ENCODE data around the gene DNLZ. TPM values are rescaled to one million over a fixed set of nuclear protein-coding genes. Genes with fewer than 3 reads are reported as not detected.

DNLZ gene
- total RNA-seq, 1 experiment from 2014 or later: 15.0 TPM

GRCh38 chr9:136378170-136379002 lies 14.8 kb upstream of the DNLZ start:
- no peak for DNase-seq (ENCODE audit: extremely low read depth, low read depth)

- DNase-seq (ENCODE audit: extremely low read depth, low read depth): no peak
Measured at GRCh38 chr9:136377341-136378169, 14.0 kb upstream of the DNLZ start.

GRCh38 chr9:136376457-136376856 lies 12.9 kb upstream of the DNLZ start:
- DNase-seq (ENCODE audit: extremely low read depth, low read depth): no peak

- DNase-seq (ENCODE audit: extremely low read depth, low read depth): no peak
Measured at GRCh38 chr9:136375096-136375495, 11.6 kb upstream of the DNLZ start.

GRCh38 chr9:136374183-136374575 lies 10.6 kb upstream of the DNLZ start:
- DNase-seq (ENCODE audit: extremely low read depth, low read depth): no peak

GRCh38 chr9:136373300-136374182 lies 10.0 kb upstream of the DNLZ start, which contains the start of gene CARD9:
Gene CARD9 (minus strand): TSS chr9:136373669. CDS start chr9:136372078, 1,591 bp downstream.
- DNase-seq (ENCODE audit: extremely low read depth, low read depth): no peak

- DNase-seq (ENCODE audit: extremely low read depth, low read depth): no peak
Measured at GRCh38 chr9:136372561-136373299, 9.2 kb upstream of the DNLZ start.

GRCh38 chr9:136372006-136372405 lies 8.5 kb upstream of the DNLZ start:
- DNase-seq (ENCODE audit: extremely low read depth, low read depth): no peak

GRCh38 chr9:136371533-136371880 lies 8.0 kb upstream of the DNLZ start:
- DNase-seq (ENCODE audit: extremely low read depth, low read depth): no peak

GRCh38 chr9:136370687-136371532 lies 7.4 kb upstream of the DNLZ start:
- DNase-seq (ENCODE audit: extremely low read depth, low read depth): no peak

- DNase-seq (ENCODE audit: extremely low read depth, low read depth): no peak
Measured at GRCh38 chr9:136370037-136370436, 6.5 kb upstream of the DNLZ start.

GRCh38 chr9:136368190-136368589 lies 4.6 kb upstream of the DNLZ start:
- no peak for DNase-seq (ENCODE audit: extremely low read depth, low read depth)

- no peak for DNase-seq (ENCODE audit: extremely low read depth, low read depth)
Measured at GRCh38 chr9:136367296-136368145, 4.0 kb upstream of the DNLZ start.

- no peak for DNase-seq (ENCODE audit: extremely low read depth, low read depth)
Measured at GRCh38 chr9:136366826-136367225, 3.3 kb upstream of the DNLZ start.

- no peak for DNase-seq (ENCODE audit: extremely low read depth, low read depth)
Measured at GRCh38 chr9:136365775-136366222, 2.3 kb upstream of the DNLZ start.

GRCh38 chr9:136364942-136365774 lies 1.6 kb upstream of the DNLZ start:
- no peak for DNase-seq (ENCODE audit: extremely low read depth, low read depth)
